ENCODE data around the gene LONP1. TPM values are rescaled to one million over a fixed set of nuclear protein-coding genes. Genes with fewer than 3 reads are reported as not detected.

The LONP1 gene, protein sequence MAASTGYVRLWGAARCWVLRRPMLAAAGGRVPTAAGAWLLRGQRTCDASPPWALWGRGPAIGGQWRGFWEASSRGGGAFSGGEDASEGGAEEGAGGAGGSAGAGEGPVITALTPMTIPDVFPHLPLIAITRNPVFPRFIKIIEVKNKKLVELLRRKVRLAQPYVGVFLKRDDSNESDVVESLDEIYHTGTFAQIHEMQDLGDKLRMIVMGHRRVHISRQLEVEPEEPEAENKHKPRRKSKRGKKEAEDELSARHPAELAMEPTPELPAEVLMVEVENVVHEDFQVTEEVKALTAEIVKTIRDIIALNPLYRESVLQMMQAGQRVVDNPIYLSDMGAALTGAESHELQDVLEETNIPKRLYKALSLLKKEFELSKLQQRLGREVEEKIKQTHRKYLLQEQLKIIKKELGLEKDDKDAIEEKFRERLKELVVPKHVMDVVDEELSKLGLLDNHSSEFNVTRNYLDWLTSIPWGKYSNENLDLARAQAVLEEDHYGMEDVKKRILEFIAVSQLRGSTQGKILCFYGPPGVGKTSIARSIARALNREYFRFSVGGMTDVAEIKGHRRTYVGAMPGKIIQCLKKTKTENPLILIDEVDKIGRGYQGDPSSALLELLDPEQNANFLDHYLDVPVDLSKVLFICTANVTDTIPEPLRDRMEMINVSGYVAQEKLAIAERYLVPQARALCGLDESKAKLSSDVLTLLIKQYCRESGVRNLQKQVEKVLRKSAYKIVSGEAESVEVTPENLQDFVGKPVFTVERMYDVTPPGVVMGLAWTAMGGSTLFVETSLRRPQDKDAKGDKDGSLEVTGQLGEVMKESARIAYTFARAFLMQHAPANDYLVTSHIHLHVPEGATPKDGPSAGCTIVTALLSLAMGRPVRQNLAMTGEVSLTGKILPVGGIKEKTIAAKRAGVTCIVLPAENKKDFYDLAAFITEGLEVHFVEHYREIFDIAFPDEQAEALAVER
- total RNA-seq, result 91.6 and 92.0 TPM in 2 replicates

DNA sequence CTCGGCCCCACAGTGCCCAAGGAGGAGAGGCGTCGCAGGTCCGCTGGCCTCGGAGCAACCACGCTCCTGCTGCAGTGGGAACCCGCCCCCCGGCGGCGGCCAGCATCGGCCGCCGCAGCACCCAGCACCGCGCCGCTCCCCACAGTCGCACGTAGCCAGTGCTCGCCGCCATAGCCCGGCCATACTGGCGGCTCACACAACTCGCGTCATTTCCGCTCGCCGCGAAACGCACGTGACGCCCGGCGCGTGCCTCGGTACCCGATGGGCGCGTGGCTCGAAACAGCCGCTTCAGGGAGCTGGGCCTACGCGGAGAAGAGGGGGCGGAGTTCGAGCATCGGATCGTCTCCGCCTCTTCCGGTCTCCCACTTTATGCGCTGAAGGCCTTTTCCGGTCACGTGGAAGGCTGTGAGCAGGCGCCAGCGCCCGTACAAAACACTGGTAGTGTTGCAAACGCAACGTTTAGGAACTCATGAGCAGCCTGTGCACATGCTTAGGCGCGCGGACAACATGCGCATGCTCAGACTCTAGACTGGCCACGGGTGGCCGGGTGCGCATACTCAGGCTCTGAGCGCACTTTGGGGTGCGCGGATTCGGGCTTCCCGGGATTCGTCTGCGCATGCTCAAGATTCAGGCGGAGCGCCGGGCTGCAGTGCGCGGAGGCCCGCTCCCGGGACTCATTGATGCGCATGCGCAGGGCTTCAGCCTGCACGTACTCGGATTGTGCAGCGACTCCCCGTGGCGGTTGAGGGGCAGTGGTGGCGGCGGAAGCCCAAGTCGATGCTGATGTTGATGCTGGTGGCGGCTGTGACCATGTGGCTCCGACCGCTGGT lies at the start of gene LONP1, which contains the start of gene CATSPERD:
Gene LONP1 (minus strand): TSS at position 186 of the 830 bp plus-strand sequence. CDS start 14 bp downstream, at position 172.
Gene CATSPERD (plus strand): TSS at position 677 of the 830 bp plus-strand sequence. CDS start 101 bp downstream, at position 778.

DNA sequence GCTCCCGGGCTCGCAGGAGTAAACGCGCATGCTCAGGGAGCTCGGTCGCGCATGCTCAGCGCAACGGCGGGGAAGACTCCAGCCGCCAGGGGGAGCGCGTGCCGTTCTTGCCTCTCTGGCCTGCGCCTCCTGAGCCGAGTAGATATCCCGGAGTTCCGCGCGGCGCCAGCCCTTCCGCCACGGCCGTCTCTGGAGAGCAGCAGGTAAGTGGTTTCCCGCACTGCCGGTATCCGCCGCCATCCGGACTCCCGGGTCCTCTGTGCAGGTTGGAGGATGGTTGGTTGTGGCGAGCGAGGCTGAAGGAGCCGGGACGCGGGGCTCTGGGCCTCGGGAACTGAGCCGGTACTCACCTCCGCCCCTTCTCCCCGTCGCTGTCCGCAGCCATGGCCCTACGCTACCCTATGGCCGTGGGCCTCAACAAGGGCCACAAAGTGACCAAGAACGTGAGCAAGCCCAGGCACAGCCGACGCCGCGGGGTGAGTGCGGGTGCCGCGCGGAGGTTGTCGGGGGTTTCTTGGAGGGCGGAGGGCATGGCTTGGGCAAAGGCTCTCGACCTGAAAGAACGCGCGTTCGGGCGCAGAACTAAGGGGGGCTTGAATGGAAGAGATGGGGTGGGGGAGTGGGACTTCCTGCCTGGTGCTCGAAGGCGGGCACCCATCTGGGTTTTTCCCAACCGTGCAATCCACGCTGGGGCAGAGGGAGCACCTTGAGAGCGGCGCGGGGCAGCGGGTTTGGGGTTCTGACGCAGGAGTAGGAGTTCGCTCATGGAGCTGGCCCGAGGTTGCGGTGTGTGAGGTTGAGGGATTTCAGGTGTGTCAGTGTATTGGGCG lies 29.6 kb downstream of the LONP1 start, which contains the start of gene RPL36:
Gene RPL36 (plus strand): TSS at position 171 of the 830 bp plus-strand sequence. CDS start 213 bp downstream, at position 384.

DNA sequence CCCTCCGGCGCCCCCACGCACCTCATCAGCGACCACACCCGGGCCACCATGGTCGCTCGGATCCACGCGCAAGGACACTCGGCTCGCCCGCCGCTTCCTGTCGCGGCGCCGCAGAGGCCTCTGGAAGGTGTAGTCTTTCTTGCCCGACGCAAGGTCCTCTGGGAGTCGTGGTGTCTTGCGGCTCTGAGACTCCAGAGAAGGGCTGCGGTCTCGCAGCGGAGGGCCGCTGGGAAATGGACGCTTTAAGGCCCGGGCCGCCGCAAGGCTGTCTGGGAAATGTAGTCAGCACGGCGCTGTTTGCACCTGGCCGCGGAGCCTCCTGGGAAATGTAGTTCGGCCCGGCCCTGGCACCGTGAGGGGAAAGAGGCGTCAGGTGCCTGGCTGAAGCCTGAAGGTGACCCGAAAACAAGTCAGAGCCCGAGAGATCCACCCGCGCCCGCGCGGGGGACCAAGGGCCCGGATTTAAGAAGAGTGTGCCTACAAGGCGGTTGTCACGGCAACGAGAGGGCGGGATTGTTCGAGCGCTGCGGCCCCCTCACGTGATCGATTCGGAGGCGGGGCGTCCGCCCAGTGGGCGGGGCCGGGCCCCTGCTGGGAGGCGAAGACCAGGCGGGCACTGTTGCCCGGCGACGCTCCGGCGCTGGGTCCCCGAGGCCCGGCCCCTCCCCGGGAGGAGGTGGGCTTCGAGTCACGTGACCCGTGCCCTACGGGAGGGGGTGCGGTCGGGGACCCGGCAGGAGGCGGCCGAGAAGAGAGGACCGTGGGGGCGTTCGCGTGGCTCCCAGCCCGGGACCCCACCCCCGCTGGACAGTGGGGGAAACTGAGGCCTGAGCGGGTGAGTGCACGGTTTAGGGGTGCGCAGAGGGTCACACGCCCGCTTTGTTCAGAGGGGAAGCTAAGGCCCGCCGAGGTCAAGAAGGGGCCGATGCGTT lies 39.2 kb downstream of the LONP1 start, which contains the start of the genes HSD11B1L and MICOS13:
Gene HSD11B1L (plus strand): TSS at position 591 of the 932 bp plus-strand sequence. CDS start 3,806 bp downstream, outside the sequence.
Gene MICOS13 (minus strand): TSS at position 80 of the 932 bp plus-strand sequence. CDS start 30 bp downstream, at position 50.

Other genes with a start within 250 kb of the LONP1 start
- not detected in 2 replicates for gene TINCR, start 152.2 kb downstream of the LONP1 start, total RNA-seq
- 46.7 and 58.9 TPM in 2 replicates for gene SAFB2, start 97.4 kb downstream of the LONP1 start, total RNA-seq
- gene SAFB, start 97.1 kb downstream of the LONP1 start, total RNA-seq, result 71.7 and 82.0 TPM in 2 replicates
- gene MICOS13, start 39.6 kb downstream of the LONP1 start, total RNA-seq, result 18.9 and 19.5 TPM in 2 replicates
- gene HSD11B1L, start 39.1 kb downstream of the LONP1 start, total RNA-seq, result 3.2 and 3.5 TPM in 2 replicates
- gene RPL36, start 29.9 kb downstream of the LONP1 start, total RNA-seq, result 229 and 241 TPM in 2 replicates
- gene CATSPERD, start 491 bp upstream of the LONP1 start, total RNA-seq, result not detected in 2 replicates
- gene PRR22, start 64.6 kb upstream of the LONP1 start, total RNA-seq, result 0.40 and 0.65 TPM in 2 replicates
- 20.0 and 28.7 TPM in 2 replicates for gene DUS3L, start 71.0 kb upstream of the LONP1 start, total RNA-seq
- gene NRTN, start 84.9 kb upstream of the LONP1 start, total RNA-seq, result not detected in 2 replicates
- not detected in 2 replicates for gene FUT6, start 119.6 kb upstream of the LONP1 start, total RNA-seq
- gene FUT3, start 131.3 kb upstream of the LONP1 start, total RNA-seq, result not detected in 2 replicates
- not detected in 2 replicates for gene FUT5, start 150.4 kb upstream of the LONP1 start, total RNA-seq
- gene NDUFA11, start 183.6 kb upstream of the LONP1 start, total RNA-seq, result 187 and 188 TPM in 2 replicates
- gene VMAC, start 184.7 kb upstream of the LONP1 start, total RNA-seq, result 3.5 and 3.7 TPM in 2 replicates
- 1.4 and 1.6 TPM in 2 replicates for gene CAPS, start 194.1 kb upstream of the LONP1 start, total RNA-seq